Upper lobe of left lung (tissue), 6 donors: ENCODE measurements around the gene UBR2. TPM values are rescaled to one million over a fixed set of nuclear protein-coding genes. Genes with fewer than 3 reads are reported as not detected.

ENCODE experiments used
- ATAC-seq, 2 donors: fragments of 200-7000 bp; cut with Tn5 transposase; one replicate each; pipeline ENCODE4 v1.9.1; 2022; ENCODE audit warnings: mild to moderate bottlenecking in 2 of 2, moderate library complexity in 2 of 2; ENCODE audit not compliant: low FRiP score in 2 of 2
- DNase-seq, 2 donors: peaks; one replicate each; pipeline ENCODE4 v3.0.0-alpha.2; 2019 to 2020
- H3K27ac ChIP-seq, 4 donors: fragments of 200-600 bp; sonication (generic); one replicate each; pipeline ENCODE4 v1.5.1; 2016 to 2019
- H3K27me3 ChIP-seq, 4 donors: fragments of 200-600 bp; sonication (generic); one replicate each; pipeline ENCODE4 v1.5.1; 2017 to 2019
- H3K36me3 ChIP-seq, 4 donors: fragments of 200-600 bp; sonication (generic); one replicate each; pipeline ENCODE4 v1.5.1; 2016 to 2019
- H3K4me1 ChIP-seq, 4 donors: fragments of 200-600 bp; sonication (generic); one replicate each; pipeline ENCODE4 v1.5.1; 2018 to 2019
- H3K4me3 ChIP-seq, 4 donors: fragments of 200-600 bp; sonication (generic); one replicate each; pipeline ENCODE4 v1.5.1; 2017 to 2019; ENCODE audit warnings: mild to moderate bottlenecking in 2 of 4, moderate library complexity in 1 of 4
- H3K9me3 ChIP-seq, 4 donors: fragments of 200-600 bp; sonication (generic); one replicate each; pipeline ENCODE4 v1.5.1; 2018 to 2019
- EP300 ChIP-seq, 4 donors: sonication (generic); formaldehyde crosslinking; IDR thresholded peaks; one replicate each; pipeline ENCODE4 v1.5.1; 2017; ENCODE audit warnings: antibody characterized with exemption in 4 of 4, control low read depth in 2 of 4
- POLR2A ChIP-seq, 4 donors: fragments of 450-650 bp; IDR thresholded peaks; one replicate each; pipeline ENCODE4 v1.5.1; 2016 to 2017; ENCODE audit warnings: antibody characterized with exemption in 4 of 4, mild to moderate bottlenecking in 2 of 4
- POLR2AphosphoS5 ChIP-seq, 2 donors: sonication (generic); formaldehyde crosslinking; IDR thresholded peaks; one replicate each; pipeline ENCODE4 v1.5.1; 2017; ENCODE audit warnings: antibody characterized with exemption in 2 of 2
- WGBS, 2 donors: methylation state at CpG; one replicate each; pipeline ENCODE4 v1.1.5; 2017 to 2018; 5-methylcytosine and 5-hydroxymethylcytosine counted together
- total RNA-seq, 6 donors: library from RNA; depleted of rRNA in 4 of 6; stranded (reverse); fragments of >200 nt in 4 of 6; gene quantifications; one replicate each; pipeline versions ENCODE4 v1.1.0 to v1.2.1, GENCODE V29; 2016 to 2021
- TF ChIP-seq, protein P1 (sequence below), 6 experiments: fragments of 450-650 bp in 4 of 6; fragments of 200-600 bp in 2 of 6; sonication (generic) in 2 of 6; IDR thresholded peaks; one replicate each; pipeline ENCODE4 v1.5.1; 2016 to 2019; ENCODE audit warnings: antibody characterized with exemption in 6 of 6
- donor health status: DM: no; HTN: no; CAD: no; lungs with moderate emphysema.
- donor health status: DM: no; HTN: yes; CAD: no; lungs with severe emphysema.

UBR2 gene
- total RNA-seq: 10 to 100 TPM; 20.3 to 44.3 (median 32.8) TPM

DNA sequence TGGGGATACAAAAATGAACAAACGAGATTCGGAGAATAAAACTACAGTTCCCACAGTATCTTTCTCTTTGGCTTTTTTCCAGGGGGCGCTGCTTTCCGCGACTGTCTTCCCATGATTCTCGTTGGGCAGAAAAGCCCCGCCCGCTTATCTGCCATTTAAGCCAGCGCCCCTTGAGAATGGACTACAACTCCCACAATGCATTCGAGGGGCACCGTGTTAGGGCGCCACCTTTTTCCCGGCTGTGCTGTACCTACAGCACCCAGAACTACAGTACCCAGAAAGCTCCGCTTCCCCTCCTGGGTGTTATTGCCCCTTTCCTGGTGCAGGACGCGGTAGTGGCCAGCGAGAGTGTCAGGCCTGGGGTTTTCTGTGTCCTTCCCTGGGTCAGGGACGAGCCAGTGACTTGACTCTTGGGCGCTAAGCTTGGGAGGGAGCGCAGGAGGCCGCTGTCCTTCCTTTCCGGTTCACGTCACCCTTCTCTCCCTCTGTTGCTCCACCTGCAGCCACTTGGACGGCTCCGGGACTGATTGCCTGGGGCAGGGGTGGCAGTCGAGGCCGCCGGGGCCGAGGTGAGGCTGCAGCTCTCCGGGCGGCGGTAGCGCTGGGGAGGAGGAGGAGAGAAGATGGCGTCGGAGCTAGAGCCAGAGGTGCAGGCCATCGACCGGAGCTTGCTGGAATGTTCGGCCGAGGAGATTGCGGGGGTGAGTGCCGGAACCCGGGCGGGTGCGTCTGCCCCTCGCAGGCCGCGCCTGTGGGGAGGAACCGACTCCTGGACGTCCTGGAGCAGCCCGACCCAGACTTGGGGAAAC, at the start of gene UBR2:
TSS of gene UBR2 (plus strand) at position 333 of the 809 bp plus-strand sequence. CDS start at position 624, 291 bp downstream.
- Histone ChIP-seq H3K27me3 (no peaks in the 10 kb centered on the region), H3K27ac (peak within 1 kb of the TSS; percentile 97 to 99 (median 98)), H3K4me3 (peak within 1 kb of the TSS; percentile 70 to 96 (median 82)), H3K36me3 (peaks cover 0 to 3% (median 0%) of the 10 kb centered on the region in 4 donors), H3K4me1 (peaks cover 13 to 35% (median 18%) of the 10 kb centered on the region in 4 donors), H3K9me3 (no peaks in the 10 kb centered on the region)
- DNase-seq (peak; percentile 90 to 100), ATAC-seq (peak; percentile 98 to 99)
- TF ChIP-seq, protein P1, sequence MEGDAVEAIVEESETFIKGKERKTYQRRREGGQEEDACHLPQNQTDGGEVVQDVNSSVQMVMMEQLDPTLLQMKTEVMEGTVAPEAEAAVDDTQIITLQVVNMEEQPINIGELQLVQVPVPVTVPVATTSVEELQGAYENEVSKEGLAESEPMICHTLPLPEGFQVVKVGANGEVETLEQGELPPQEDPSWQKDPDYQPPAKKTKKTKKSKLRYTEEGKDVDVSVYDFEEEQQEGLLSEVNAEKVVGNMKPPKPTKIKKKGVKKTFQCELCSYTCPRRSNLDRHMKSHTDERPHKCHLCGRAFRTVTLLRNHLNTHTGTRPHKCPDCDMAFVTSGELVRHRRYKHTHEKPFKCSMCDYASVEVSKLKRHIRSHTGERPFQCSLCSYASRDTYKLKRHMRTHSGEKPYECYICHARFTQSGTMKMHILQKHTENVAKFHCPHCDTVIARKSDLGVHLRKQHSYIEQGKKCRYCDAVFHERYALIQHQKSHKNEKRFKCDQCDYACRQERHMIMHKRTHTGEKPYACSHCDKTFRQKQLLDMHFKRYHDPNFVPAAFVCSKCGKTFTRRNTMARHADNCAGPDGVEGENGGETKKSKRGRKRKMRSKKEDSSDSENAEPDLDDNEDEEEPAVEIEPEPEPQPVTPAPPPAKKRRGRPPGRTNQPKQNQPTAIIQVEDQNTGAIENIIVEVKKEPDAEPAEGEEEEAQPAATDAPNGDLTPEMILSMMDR (IDR thresholded peaks at IDR 0.05): peak in 5 of 6 experiments; percentile 20 to 61 (median 31)
- TF ChIP-seq EP300 (IDR thresholded peaks at IDR 0.05): peak in 1 of 4 donors; percentile 2
- peak; percentile 69 to 96 (median 88) for TF ChIP-seq POLR2A (IDR thresholded peaks at IDR 0.05)
- peak; percentile 92 to 99 for TF ChIP-seq POLR2AphosphoS5 (IDR thresholded peaks at IDR 0.05)
- WGBS, 2 donors: 1% methylated on average over 13 to 49 of the region's 50 CpGs

GRCh38 chr6:42514745-42515144, 49.1 kb upstream of the UBR2 start:
- Histone ChIP-seq H3K4me1 (no peaks in the 10 kb centered on the region), H3K27me3 (no peaks in the 10 kb centered on the region), H3K36me3 (no peaks in the 10 kb centered on the region), H3K27ac (no peak overlapping the region), H3K4me3 (no peak overlapping the region), H3K9me3 (peaks cover 0 to 2% (median 0%) of the 10 kb centered on the region in 4 donors)
- ATAC-seq (peak in 1 of 2 donors; percentile 35), DNase-seq (no peak)
- WGBS, 2 donors: 93 to 98% methylated on average over 1 of the region's 1 CpG
- no peak for TF ChIP-seq EP300 (IDR thresholded peaks at IDR 0.05)
- no peak for TF ChIP-seq POLR2A (IDR thresholded peaks at IDR 0.05)
- TF ChIP-seq POLR2AphosphoS5 (IDR thresholded peaks at IDR 0.05): no peak
- TF ChIP-seq, protein P1 (IDR thresholded peaks at IDR 0.05): no peak

GRCh38 chr6:42519779-42520178, 44.0 kb upstream of the UBR2 start:
- Histone ChIP-seq H3K27ac (no peak overlapping the region), H3K36me3 (no peaks in the 10 kb centered on the region), H3K27me3 (no peaks in the 10 kb centered on the region), H3K4me1 (no peaks in the 10 kb centered on the region), H3K4me3 (no peak overlapping the region), H3K9me3 (peaks cover 0 to 6% (median 2%) of the 10 kb centered on the region in 4 donors)
- TF ChIP-seq POLR2AphosphoS5 (IDR thresholded peaks at IDR 0.05) (no peak), EP300 (IDR thresholded peaks at IDR 0.05) (no peak), POLR2A (IDR thresholded peaks at IDR 0.05) (no peak)
- TF ChIP-seq, protein P1 (IDR thresholded peaks at IDR 0.05): no peak
- 100% methylated on average over 2 of the region's 2 CpGs for WGBS, 2 donors
- no peak for ATAC-seq
- no peak for DNase-seq

- peaks cover 0 to 6% (median 2%) of the 10 kb centered on the region in 4 donors for H3K9me3 ChIP-seq
- 67 to 76% methylated on average over 6 of the region's 6 CpGs for WGBS, 2 donors
- ATAC-seq (peak in 1 of 2 donors; percentile 31), DNase-seq (no peak)
- no peak overlapping the region for H3K27ac ChIP-seq
- H3K4me3 ChIP-seq: no peak overlapping the region
- no peaks in the 10 kb centered on the region for H3K36me3 ChIP-seq
- H3K4me1 ChIP-seq: no peaks in the 10 kb centered on the region
- TF ChIP-seq, protein P1 (IDR thresholded peaks at IDR 0.05): no peak
- TF ChIP-seq EP300 (IDR thresholded peaks at IDR 0.05) (no peak), POLR2A (IDR thresholded peaks at IDR 0.05) (no peak), POLR2AphosphoS5 (IDR thresholded peaks at IDR 0.05) (no peak)
- no peaks in the 10 kb centered on the region for H3K27me3 ChIP-seq
These were observed 42.8 kb upstream of the UBR2 start for GRCh38 chr6:42520786-42521607.
